ENCODE measurements around the gene GBE1.

The GBE1 gene

GRCh38 chr3:81601707-81602305 is 159.6 kb downstream of the GBE1 start:
- no peak for DNase-seq

- no peak for DNase-seq
Observed at GRCh38 chr3:81592101-81592500, 169.3 kb downstream of the GBE1 start.

GRCh38 chr3:81585937-81586336 is 175.5 kb downstream of the GBE1 start:
- DNase-seq = no peak

DNA sequence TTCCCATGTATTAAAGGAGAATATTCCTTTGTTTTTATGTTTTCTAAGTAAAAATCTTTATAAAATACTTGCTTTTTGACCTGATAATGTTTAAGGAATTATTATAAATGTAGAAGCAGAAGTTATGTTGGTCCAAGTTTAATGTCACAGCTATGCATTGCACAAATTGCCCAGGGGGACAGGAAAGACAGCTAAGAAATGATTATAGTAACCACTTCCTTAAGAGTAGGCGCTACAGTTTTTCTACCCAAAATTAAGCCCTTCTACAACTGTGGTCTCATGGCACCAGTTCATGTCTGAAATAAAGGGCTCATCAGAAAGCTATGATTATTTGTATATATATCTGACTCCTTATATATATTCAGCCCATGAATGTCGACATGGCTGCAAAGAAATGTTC is 176.4 kb downstream of the GBE1 start:
- DNase-seq = peak; percentile 8 to 12

- peak in 1 of 2 donors; percentile 33 for DNase-seq
Observed at GRCh38 chr3:81581966-81582599, 179.4 kb downstream of the GBE1 start.

- DNase-seq = no peak
Observed at GRCh38 chr3:81580355-81580754, 181.1 kb downstream of the GBE1 start.

- no peak for DNase-seq
Observed at GRCh38 chr3:81579744-81580143, 181.7 kb downstream of the GBE1 start.

DNA sequence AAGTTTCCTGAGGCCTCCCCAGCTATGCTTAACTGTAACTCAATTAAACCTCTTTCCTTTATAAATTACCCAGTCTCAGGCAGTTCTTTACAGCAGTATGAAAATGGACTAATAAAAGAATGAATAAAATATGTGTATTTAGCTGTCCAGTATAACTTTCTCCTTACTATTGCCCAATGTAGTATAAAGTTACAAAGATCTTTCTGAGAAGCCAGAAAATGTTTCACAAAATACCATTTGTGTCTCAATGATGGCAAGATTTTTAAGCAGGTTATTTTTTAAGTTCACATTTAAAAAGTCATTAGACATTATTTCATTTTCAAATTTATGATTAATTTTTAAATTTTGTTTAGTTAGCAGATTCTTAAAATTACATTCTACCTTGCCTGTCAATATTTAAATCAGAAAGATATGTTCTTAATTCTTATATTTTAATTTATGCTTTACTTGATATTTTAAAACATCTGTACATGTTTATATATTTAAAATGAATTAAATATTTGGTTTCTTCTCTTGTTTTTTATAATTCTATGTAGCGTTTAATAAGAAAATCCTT is 189.2 kb downstream of the GBE1 start:
- DNase-seq = no peak

GRCh38 chr3:81568378-81568777 is 193.1 kb downstream of the GBE1 start:
- no peak for DNase-seq

- no peak for DNase-seq
Observed at GRCh38 chr3:81565041-81565440, 196.4 kb downstream of the GBE1 start.

- DNase-seq = no peak
Observed at GRCh38 chr3:81558106-81558505, 203.3 kb downstream of the GBE1 start.

DNA sequence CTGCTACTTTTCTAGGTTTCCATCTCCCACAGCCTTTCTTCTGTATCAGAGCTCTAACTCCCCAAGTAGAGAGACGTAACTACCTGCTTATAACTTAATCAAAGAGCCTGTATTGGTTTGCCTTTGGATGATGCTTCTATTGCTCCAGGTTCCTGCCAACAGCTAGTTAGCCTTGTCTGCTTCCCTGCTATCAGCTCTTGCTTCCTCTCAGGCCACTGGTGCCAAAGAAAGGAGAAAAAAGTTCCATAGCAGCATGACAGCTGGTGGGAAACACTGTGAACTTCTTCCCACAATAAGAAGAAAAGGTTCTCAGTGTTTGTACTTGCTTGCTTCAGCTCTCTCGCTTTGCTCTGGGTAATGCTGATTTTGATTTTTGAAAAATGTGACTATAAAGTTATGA is 206.6 kb downstream of the GBE1 start:
- DNase-seq = no peak

DNA sequence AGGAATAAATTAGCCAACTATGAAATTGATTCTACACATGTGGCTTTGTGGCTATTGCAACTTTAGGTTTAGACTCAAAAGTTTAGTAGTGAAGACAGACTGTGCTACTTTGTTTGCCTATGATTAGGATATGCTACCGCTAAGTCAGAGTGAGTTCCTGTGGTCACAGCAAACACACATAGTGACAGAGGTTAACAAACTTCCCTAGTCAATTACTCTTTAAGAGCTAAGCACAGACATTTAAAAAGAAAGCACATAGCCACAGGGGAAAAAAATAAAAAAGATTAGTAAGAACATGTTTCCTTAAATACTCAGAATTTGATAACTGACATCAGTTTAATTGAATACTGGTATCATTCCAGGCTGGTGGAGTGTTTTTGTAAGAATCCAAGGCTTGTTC is 207.1 kb downstream of the GBE1 start:
- no peak for DNase-seq

GRCh38 chr3:81550415-81550814 is 211.0 kb downstream of the GBE1 start:
- DNase-seq = no peak

DNA sequence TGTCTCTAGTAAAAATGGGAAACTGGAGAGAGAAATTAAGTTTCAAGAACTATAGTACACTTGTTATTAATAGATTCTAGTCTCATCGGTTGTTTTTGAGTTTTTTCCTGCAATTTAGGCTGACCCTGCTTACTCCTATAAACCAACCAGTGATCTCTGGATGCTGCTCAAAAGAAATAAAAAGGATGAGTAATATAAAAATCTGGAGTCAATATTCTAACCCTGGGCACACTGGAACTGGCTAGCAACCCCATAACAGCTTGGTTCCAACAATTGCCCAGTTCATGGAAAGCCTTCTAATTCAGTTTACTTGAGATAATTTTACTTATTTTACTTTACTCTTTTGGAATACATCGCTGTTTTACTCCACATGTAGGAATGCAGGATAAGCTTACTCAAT is 211.6 kb downstream of the GBE1 start:
- no peak for DNase-seq

- no peak for DNase-seq
Observed at GRCh38 chr3:81549388-81549787, 212.1 kb downstream of the GBE1 start.

GRCh38 chr3:81545572-81545971 is 215.9 kb downstream of the GBE1 start:
- DNase-seq = no peak

GRCh38 chr3:81544385-81544784 is 217.1 kb downstream of the GBE1 start:
- no peak for DNase-seq

DNA sequence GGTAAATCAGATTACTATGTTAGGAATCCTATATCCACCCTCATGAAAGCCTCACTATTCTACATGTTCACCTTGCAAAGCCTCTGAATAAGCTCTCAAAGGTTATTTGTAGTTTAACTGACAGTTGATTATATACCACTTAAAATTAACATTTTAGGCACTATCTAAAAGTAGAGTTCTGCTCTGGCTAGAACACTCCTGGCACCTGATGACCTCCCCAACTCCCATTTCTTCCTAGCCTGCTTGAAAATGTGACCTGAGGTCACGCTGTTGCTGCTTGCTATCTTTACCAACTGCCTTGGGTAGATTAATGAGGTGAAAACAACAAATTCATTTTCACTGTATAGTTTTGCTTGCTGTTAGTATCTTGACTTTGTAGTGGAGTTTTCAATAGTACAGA is 220.7 kb downstream of the GBE1 start:
- no peak for DNase-seq

GRCh38 chr3:81531846-81532245 is 229.6 kb downstream of the GBE1 start:
- DNase-seq = no peak

GRCh38 chr3:81531263-81531662 is 230.2 kb downstream of the GBE1 start:
- no peak for DNase-seq

- no peak for DNase-seq
Observed at GRCh38 chr3:81530180-81530939, 231.1 kb downstream of the GBE1 start.

- no peak for DNase-seq
Observed at GRCh38 chr3:81521855-81522254, 239.6 kb downstream of the GBE1 start.

DNA sequence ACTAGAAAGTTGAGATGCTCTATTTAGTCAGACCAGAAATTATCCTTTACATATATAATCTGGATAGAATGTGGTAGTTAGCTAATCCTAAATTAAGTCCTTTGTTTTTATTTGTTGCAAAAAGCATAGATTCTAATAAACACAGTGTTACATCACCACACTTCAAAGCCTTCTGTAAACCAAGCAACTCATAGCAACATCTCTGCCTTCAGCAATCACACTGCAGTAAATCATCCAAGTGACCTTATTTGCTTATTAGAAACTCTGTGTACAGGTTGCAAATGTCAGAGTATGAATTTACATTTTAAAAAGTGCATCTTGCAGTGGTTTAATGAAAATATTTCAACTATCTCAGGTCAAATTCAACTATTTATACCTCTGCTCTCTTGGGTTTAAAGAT is 242.5 kb downstream of the GBE1 start:
- DNase-seq = no peak

All from inflammatory macrophage treated with lipopolysaccharide for 1 hour (primary cell).